GM12875 (cell line): Measurements from ENCODE around the gene TBX5.

Experiments
- H3K4me3 ChIP-seq: one replicate; pipeline ENCODE4 v1.5.1; 2011; ENCODE audit warnings: low read depth, low read length, control low read depth
- CTCF ChIP-seq: IDR thresholded peaks from 2 replicates; pipeline ENCODE4 v1.5.1; 2011; ENCODE audit warnings: low read depth, mild to moderate bottlenecking, control low read depth, inconsistent platforms, low read length, moderate library complexity, borderline replicate concordance; ENCODE audit not compliant: insufficient read depth

TBX5 gene

GRCh38 chr12:114408886-114409851 is 3.2 kb upstream of the TBX5 start:
- no peak overlapping the region for H3K4me3 ChIP-seq
- TF ChIP-seq CTCF: no peak

DNA sequence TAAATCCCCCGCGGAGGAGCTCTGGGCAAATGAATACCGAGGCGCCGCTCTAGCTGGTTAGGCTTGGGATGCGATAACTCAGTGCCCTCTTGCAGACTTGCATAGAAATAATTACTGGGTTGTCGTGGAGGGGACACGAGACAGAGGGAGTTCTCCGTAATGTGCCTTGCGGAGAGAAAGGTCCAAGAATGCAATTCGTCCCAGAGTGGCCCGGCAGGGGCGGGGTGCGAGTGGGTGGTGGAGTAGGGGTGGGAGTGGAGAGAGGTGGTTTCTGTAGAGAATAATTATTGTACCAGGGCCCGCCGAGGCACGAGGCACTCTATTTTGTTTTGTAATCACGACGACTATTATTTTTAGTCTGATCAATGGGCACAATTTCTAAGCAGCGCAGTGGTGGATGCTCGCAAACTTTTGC is 2.5 kb upstream of the TBX5 start:
- H3K4me3 ChIP-seq: no peak overlapping the region
- TF ChIP-seq CTCF: no peak

- no peak for TF ChIP-seq CTCF
- H3K4me3 ChIP-seq: no peak overlapping the region
Measured at GRCh38 chr12:114407842-114408411, 2.0 kb upstream of the TBX5 start.

DNA sequence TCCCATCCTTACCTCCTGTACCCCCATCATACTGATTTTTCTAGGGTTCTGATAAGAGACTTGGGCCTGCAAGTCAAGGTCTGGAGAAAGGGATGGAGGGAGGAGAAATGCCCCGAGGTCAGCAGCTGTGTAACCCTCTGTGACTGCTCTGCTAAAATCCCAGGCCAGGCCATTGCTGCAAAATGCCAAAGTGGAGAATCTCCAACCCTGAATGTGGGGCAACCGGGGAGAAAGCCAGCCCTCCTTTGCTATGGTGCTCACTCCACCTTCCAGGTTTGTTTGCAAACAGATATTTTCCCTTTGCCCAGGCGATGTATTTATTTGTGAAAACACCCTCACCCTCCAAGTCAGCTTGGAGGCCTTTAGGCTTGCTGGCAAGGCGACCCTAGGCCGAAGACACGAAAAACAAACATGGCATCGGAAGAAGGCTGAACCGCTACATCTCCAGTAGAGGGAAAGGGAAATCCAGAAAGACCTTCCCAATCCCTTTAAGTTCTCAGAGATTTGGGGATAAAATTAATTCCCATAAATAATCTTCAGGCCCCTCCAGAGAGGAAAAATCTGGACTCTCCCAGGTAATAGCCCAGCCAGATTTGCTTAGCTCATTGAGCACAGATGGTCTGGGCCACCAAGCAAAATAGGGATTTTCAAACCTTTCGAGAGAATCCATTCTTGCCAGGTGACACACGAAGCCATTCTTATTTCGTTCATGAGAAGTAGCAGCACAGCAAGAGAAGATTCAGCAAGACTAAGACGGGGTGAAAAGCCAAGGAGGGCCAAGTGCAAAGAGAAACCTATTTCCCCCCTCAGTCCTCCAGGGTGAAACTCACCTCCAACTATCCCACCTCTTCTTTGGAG is 1.3 kb upstream of the TBX5 start:
- H3K4me3 ChIP-seq: no peak overlapping the region
- TF ChIP-seq CTCF: no peak

DNA sequence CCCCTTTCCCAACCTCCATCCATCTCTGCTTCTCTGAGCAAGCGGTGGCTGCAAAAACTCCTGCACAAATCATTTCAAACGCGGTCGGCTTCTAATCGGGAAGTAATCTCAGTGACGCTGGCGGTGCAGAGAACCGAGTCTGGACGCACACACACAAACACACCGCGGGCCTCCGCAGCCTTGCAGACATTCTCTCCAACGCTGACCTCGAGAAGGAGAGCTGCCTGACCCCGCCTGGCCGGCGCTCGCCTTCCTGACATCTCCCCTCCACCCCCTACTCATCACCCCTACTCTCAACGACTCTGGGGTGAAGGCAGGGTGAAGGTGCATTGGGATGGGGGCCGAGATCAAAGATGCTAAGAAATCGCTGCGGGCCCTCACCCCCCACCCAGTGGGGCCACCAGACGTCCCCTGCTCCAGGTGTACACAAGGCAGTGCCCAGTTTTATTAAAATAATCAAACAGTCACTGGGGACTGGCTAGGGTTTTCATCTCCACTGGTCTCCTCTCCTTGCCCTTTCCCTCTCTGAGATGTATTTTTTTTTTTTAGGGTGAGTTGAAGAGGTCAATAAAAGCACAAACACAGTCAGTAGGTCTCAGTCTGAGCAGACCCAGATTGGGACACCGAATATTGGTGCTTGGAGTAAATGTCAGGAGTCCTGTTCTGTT is 506 bp upstream of the TBX5 start:
- no peak overlapping the region for H3K4me3 ChIP-seq
- TF ChIP-seq CTCF: no peak

DNA sequence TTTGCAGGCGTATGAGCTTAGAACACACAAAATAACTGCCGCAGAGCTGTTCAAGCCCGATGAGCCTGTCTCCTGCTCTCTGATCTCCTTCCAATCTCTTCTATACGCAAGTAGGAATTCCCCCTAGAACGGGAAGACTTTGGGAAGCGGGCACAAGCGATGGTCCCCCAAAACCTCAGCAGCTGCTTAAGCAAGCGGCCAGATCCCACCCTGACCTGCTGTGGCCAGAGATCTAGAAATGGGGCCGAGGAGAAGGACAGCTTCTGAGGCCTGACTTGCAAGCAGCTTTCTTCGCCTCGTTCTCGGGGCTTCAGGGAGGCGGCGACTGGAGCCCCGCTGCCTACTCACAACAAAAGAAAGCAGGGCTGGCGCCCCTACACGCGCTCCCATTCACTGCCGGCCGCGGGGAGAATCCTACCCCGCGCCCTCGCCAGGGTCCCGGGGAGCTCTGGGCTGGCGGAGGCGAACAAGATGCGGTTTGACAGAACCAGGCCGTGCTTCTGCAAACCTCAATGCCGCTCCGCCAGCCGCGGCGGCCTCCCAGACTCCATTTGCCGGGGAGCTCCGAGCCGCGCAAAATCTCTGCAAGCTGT is 922 bp downstream of the TBX5 start:
- TF ChIP-seq CTCF: no peak
- H3K4me3 ChIP-seq: no peak overlapping the region
